LNCAP (cell line): ENCODE results near the gene JKAMP.
A peak's percentile ranks its signal among the peaks of the same experiment; 100 is the strongest.

Experiments used
- TF ChIP-seq, protein P1 (sequence below): fragments of 450-650 bp; IDR thresholded peaks from 2 replicates; pipeline ENCODE4 v1.5.1; 2017; ENCODE audit warnings: mild to moderate bottlenecking

Gene JKAMP

DNA sequence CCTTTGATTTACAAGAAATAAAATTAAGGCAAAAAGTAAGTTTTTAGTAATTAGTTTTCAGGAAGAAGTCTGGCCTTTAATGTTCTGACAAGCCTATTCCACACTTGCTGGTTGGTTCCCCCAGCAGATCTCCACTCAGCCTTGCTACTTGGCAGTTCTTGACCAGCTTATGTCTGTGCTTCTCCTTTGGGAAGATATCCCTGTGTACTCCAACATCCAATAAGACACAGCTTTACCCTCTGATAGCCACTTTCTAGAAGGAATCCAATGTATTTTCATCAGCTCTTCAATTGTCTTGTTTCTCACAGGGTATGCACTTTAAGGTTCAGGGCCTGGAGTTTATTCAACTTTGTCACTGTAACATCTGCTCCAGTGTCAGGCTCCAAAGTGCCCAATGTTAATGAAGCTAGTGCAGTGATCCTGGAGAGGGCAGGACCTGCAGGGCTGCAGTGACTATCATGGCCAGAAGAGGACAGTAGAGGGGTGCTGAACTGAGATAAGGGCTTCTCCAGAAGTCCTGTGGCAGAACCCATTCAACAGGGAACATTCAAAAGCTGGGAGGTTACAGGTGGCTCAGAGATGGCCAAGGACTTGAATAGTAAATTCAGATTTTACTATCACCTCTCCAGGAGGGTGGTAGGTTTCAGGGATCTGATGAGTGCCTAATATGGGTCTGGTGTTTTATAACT lies 22.9 kb downstream of the JKAMP start:
- TF ChIP-seq, protein P1, sequence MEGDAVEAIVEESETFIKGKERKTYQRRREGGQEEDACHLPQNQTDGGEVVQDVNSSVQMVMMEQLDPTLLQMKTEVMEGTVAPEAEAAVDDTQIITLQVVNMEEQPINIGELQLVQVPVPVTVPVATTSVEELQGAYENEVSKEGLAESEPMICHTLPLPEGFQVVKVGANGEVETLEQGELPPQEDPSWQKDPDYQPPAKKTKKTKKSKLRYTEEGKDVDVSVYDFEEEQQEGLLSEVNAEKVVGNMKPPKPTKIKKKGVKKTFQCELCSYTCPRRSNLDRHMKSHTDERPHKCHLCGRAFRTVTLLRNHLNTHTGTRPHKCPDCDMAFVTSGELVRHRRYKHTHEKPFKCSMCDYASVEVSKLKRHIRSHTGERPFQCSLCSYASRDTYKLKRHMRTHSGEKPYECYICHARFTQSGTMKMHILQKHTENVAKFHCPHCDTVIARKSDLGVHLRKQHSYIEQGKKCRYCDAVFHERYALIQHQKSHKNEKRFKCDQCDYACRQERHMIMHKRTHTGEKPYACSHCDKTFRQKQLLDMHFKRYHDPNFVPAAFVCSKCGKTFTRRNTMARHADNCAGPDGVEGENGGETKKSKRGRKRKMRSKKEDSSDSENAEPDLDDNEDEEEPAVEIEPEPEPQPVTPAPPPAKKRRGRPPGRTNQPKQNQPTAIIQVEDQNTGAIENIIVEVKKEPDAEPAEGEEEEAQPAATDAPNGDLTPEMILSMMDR: peak; percentile 99

DNA sequence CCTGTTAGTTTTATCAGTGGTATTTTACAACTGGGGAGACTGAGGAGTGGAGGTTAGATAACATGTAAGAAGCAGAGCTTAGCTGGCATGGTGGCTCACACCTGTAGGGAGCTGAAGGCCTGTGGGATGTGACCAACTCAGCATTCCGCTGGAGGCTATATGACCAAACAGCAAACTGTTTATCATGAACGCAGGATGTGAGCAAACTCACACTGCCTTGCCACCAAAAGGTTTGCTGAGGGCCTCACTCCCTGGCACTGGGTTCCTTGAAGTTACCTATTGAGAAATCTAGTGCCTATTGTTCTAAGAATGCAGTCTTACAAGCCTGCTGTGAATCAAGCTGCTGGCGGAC lies 23.4 kb downstream of the JKAMP start:
- TF ChIP-seq, protein P1: no peak

DNA sequence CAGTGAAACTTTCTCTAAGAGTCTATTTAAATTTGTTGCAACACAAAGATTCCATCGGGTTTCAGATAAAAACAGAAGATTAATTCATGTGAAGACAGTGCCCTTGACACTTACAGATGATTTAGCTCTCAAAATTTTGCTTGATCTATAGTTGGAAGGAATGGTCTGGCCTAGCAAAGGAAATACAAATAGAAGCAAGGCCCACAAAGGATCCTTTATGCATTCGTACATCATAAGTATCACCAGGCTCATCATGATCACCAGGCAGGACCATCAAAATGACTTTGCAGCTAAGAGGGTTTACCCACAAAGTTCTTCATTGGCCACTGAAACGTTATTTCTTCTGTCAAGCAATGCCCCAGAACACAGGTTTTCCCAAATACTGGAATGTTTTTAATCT lies 24.8 kb downstream of the JKAMP start:
- TF ChIP-seq, protein P1: no peak

DNA sequence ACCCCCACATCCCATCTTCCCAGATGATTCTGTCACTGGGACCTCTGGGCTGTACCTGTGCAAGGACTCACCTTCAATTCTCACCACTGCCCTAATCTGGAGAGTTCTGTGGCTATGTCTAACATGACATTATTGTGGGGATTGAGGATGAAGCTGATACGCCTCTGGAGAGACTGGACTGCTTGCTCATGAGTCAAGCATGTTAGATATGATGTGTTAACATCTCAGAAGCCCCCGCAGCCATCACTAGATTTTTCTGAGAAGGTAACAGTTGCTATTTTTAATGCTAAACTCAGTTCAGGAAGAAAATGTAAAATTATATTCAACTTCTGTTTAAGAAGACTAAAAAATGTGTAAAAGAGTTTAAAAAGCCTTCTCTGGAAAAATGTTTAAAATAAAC lies 25.7 kb downstream of the JKAMP start:
- TF ChIP-seq, protein P1: no peak

DNA sequence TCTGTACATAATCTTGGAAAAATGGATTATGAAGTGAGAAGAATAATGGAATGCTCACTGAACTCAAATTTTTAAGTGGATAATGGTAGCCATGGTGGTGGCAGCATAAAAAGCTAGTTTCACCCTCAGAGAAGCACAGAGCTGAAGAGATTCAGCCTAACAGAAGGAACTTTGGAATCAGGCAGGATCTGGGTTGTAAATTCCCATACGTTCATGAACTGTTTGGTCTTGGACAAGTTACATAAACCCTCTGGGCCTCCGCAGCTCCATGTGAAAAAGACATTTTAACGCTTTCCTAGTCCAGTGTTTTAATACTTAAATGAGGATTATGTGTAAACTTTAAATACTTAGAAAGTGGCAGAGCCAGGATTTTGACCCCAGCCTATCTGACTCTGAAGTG lies 26.6 kb downstream of the JKAMP start:
- TF ChIP-seq, protein P1: no peak

DNA sequence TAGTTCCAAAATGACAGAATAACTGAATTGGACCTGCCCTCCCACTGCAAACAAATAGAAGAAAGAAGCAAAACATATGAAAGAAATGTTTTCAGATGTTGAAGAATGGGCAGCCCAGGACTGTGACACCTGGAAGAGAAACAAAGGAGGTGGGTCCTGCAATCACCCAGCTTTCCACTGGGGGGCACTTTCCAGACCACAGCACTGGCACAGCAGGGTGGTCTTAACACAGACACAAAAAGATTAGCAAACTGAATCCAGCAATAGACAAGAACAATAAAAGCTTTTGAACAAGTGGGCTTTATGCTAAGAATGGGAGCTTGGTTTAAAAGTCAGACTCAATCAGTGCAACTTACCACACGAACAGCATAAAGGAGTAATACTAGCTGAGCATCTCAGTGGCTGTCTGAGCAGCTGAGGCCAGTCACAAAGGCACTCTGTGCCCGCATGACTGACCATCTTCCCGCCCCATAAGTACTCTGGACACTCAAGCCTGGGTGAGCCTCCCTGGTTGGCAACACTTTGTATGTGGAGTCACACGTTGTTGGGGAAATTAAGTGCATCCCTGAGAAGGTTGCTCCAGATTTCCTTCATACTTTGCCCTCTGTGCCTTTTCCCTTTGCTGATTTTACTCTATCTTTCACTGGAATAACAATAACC lies 27.7 kb downstream of the JKAMP start:
- TF ChIP-seq, protein P1: peak; percentile 73

DNA sequence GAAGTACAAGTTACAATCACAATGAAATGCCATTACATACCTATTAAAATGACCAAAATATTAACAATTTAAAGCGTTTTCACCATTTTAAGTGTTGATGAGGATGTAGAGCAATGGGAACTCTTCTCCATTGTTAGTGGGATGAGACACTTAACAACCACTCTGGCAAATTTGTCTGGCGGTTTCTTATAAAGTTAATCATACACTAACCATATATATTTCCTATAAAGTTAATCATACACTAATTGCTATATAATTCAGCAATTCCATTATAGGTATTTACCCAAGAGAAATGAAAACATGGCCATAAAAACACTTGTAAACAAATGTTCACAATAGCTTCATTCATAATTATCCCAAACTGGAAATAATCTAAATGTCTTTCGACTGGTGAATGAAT lies 35.9 kb downstream of the JKAMP start:
- TF ChIP-seq, protein P1: no peak
